Endothelial cell (in vitro differentiated cells): Measurements from ENCODE around the gene RGS18. TPM values are rescaled to one million over a fixed set of nuclear protein-coding genes. Genes with fewer than 3 reads are reported as not detected.
"Not testable (repeated sequence)": the region's sequence is repeated elsewhere in the genome, so short reads cannot be mapped to it uniquely, and the experiment has no call there.

Experiments used
- DNase-seq: peaks from one replicate; pipeline ENCODE4 v3.0.0; 2021; ENCODE audit warnings: low spot score
- H3K27ac Mint-ChIP-seq: one replicate; pipeline ENCODE4 v1.8.0; 2021; ENCODE audit warnings: mixed read lengths, inconsistent platforms; ENCODE audit not compliant: unreplicated experiment
- H3K27me3 Mint-ChIP-seq: one replicate; pipeline ENCODE4 v1.8.0; 2021; ENCODE audit warnings: mild to moderate bottlenecking, moderate library complexity, mixed read lengths, inconsistent platforms; ENCODE audit not compliant: unreplicated experiment
- H3K36me3 Mint-ChIP-seq: one replicate; pipeline ENCODE4 v1.8.0; 2021; ENCODE audit warnings: mild to moderate bottlenecking, low read depth, mixed read lengths, inconsistent platforms; ENCODE audit not compliant: unreplicated experiment
- H3K4me1 Mint-ChIP-seq: one replicate; pipeline ENCODE4 v1.8.0; 2021; ENCODE audit warnings: mild to moderate bottlenecking, mixed read lengths, inconsistent platforms; ENCODE audit not compliant: unreplicated experiment
- H3K4me3 Mint-ChIP-seq: one replicate; pipeline ENCODE4 v1.8.0; 2021; ENCODE audit warnings: mild to moderate bottlenecking, mixed read lengths, inconsistent platforms; ENCODE audit not compliant: unreplicated experiment
- H3K9me3 Mint-ChIP-seq: one replicate; pipeline ENCODE4 v1.8.0; 2021; ENCODE audit warnings: mixed read lengths, inconsistent platforms; ENCODE audit not compliant: unreplicated experiment
- total RNA-seq: library from RNA; stranded (reverse); fragmentation: NEBNext Ultra II Directional; extraction: Animal tissue kit (Norgen Biotek cat#: 25700); gene quantifications from one replicate; pipeline ENCODE4 v1.2.1, GENCODE V29; 2021; ENCODE audit not compliant: unreplicated experiment
- TF ChIP-seq, protein P1 (sequence below): fragments of 200-600 bp; sonication (generic); IDR thresholded peaks from one replicate; pipeline ENCODE4 v1.5.0; 2021; ENCODE audit warnings: antibody characterized with exemption; ENCODE audit not compliant: unreplicated experiment

The RGS18 gene
- total RNA-seq, 1 donor from 2014 or later = not detected

DNA sequence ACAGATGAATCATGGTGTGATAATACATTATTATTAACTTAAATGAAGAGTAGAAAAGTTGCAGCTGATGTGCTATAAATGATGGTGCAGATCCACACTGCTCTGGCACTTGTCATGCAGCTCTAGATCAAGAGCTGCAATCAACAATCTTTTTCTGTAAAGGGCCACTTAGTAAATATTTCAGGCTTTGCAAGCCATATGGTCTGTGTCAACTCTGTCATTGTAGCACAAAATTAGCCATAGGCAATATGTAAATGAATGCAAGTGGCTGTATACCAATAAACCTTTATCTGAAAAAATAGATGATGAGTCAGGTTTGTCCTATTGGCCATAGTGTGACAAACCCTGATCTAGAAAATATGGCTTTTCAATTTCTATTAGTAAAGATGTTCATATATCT lies 66.6 kb downstream of the RGS18 start:
- H3K27ac Mint-ChIP-seq = no peak overlapping the region
- TF ChIP-seq, protein P1, sequence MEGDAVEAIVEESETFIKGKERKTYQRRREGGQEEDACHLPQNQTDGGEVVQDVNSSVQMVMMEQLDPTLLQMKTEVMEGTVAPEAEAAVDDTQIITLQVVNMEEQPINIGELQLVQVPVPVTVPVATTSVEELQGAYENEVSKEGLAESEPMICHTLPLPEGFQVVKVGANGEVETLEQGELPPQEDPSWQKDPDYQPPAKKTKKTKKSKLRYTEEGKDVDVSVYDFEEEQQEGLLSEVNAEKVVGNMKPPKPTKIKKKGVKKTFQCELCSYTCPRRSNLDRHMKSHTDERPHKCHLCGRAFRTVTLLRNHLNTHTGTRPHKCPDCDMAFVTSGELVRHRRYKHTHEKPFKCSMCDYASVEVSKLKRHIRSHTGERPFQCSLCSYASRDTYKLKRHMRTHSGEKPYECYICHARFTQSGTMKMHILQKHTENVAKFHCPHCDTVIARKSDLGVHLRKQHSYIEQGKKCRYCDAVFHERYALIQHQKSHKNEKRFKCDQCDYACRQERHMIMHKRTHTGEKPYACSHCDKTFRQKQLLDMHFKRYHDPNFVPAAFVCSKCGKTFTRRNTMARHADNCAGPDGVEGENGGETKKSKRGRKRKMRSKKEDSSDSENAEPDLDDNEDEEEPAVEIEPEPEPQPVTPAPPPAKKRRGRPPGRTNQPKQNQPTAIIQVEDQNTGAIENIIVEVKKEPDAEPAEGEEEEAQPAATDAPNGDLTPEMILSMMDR = no peak
- no peaks in the 10 kb centered on the region for H3K4me1 Mint-ChIP-seq
- H3K4me3 Mint-ChIP-seq = no peak overlapping the region
- H3K36me3 Mint-ChIP-seq = no peaks in the 10 kb centered on the region
- no peaks in the 10 kb centered on the region for H3K9me3 Mint-ChIP-seq
- no peak for DNase-seq
- no peaks in the 10 kb centered on the region for H3K27me3 Mint-ChIP-seq

DNA sequence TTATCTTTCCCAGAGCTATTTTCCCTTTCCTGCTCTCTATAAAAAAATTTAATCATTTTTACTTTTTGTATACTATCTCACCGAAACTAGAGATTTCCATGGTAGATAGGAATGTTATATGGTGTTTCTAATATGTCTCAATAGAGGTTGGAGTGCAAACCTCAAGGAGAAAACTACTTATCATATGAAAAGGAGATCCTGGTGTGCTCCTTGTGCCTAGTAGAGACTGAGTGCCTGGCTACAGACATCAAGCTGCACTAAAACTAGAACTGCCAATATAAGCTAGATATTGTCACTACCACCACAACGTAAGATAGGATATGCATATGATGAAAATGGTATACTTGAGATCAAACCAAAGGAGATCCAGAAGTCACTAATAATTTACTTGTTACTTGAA lies 67.0 kb downstream of the RGS18 start:
- Mint-ChIP-seq H3K4me3 (no peak overlapping the region), H3K27ac (no peak overlapping the region), H3K9me3 (no peaks in the 10 kb centered on the region), H3K27me3 (no peaks in the 10 kb centered on the region), H3K36me3 (no peaks in the 10 kb centered on the region), H3K4me1 (no peaks in the 10 kb centered on the region)
- no peak for DNase-seq
- TF ChIP-seq, protein P1 = no peak

DNA sequence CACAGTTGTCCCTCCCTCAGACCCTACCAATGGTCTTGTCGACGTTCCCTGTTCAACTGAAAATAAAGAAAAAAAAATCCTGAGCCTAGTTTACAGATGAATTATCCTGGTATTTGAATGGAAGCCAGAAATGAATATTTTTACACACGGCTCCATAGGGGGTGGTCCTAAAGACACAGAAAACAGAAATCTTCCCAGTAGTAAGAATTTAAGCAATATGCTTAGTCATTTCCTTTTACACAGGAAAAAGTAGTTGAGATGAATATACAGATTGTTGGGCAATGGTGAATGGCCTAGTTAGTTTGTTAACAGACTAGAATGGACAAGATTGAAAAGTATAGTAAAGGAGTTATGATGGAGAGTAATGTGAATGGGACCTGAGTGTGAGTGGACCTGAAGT lies 67.4 kb downstream of the RGS18 start:
- no peak for DNase-seq
- TF ChIP-seq, protein P1 = no peak
- H3K27ac Mint-ChIP-seq = no peak overlapping the region
- H3K27me3 Mint-ChIP-seq = no peaks in the 10 kb centered on the region
- no peaks in the 10 kb centered on the region for H3K9me3 Mint-ChIP-seq
- no peak overlapping the region for H3K4me3 Mint-ChIP-seq
- no peaks in the 10 kb centered on the region for H3K4me1 Mint-ChIP-seq
- no peaks in the 10 kb centered on the region for H3K36me3 Mint-ChIP-seq

DNA sequence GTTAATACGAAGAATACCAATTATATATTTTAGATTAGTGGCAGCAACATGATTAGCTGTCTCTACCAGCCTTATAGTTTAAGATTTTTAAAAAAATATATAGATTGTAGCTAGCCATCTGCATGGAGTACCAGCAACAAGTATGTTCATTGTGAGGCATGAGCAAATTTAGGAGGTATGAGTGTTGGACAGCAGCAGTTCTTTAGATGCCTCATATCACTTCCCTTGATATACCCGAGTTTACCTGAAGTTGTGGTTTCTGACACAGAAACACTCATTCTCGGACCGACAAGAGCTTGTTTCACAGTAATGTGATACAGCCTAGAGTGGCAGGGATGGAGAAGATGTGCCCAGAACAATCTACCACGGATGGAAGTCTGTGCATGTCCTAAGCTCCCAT lies 69.1 kb downstream of the RGS18 start:
- no peak overlapping the region for H3K4me3 Mint-ChIP-seq
- no peaks in the 10 kb centered on the region for H3K36me3 Mint-ChIP-seq

DNA sequence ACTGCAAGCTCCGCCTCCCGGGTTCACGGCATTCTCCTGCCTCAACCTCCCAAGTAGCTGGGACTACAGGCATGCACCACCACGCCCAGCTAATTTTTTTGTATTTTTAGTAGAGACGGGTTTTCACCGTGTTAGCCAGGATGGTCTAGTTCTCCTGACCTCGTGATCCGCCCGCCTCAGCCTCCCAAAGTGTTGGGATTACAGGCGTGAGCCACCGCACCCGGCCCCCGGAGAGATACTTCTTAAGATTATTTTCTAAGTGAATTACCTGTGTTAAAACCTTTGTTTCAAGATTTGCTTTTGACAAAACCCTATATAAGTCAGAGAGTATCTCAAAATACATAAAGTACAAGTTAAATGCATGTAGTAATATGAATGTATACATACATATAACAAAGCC lies 69.7 kb downstream of the RGS18 start:
- H3K4me3 Mint-ChIP-seq, H3K36me3 Mint-ChIP-seq, H3K9me3 Mint-ChIP-seq, H3K4me1 Mint-ChIP-seq, H3K27me3 Mint-ChIP-seq, H3K27ac Mint-ChIP-seq, DNase-seq: not testable (repeated sequence)

More for the DNA sequence above, 69.1 kb downstream of the RGS18 start:
- Mint-ChIP-seq H3K4me1 (no peaks in the 10 kb centered on the region), H3K27me3 (no peaks in the 10 kb centered on the region), H3K9me3 (no peaks in the 10 kb centered on the region), H3K27ac (no peak overlapping the region)
- DNase-seq = no peak
- TF ChIP-seq, protein P1 = no peak
